HG02938 (cell line): ENCODE measurements around the gene CSF2.

Experiments
- ATAC-seq: cut with Tn5 transposase; IDR thresholded peaks from one replicate; pipeline ENCODE4 v1.9.1; 2021; ENCODE audit warnings: mild to moderate bottlenecking, moderate library complexity; ENCODE audit not compliant: unreplicated experiment

Gene CSF2

DNA sequence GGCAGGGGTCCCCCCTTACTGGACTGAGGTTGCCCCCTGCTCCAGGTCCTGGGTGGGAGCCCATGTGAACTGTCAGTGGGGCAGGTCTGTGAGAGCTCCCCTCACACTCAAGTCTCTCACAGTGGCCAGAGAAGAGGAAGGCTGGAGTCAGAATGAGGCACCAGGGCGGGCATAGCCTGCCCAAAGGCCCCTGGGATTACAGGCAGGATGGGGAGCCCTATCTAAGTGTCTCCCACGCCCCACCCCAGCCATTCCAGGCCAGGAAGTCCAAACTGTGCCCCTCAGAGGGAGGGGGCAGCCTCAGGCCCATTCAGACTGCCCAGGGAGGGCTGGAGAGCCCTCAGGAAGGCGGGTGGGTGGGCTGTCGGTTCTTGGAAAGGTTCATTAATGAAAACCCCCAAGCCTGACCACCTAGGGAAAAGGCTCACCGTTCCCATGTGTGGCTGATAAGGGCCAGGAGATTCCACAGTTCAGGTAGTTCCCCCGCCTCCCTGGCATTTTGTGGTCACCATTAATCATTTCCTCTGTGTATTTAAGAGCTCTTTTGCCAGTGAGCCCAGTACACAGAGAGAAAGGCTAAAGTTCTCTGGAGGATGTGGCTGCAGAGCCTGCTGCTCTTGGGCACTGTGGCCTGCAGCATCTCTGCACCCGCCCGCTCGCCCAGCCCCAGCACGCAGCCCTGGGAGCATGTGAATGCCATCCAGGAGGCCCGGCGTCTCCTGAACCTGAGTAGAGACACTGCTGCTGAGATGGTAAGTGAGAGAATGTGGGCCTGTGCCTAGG is at the start of gene CSF2:
Gene CSF2, plus strand, starts transcription at position 559 of the 783 bp plus-strand sequence. Its CDS starts 35 bp downstream, at position 594.
- no peak for ATAC-seq

DNA sequence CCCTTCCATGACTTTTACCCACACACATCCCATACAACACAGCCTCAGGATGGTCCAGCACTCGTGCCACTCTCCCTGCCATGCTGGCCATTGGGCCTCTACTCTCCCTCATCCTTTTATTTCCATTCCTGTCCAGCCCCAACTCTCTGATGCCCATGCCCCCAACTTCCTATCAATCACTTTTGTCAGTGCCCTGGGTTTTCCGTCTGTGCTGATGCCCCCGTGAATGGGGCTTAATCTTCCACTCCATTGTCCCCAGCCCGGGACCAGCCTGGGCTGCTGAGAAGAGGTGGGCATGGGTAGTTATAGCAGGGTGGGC is 49.5 kb upstream of the CSF2 start:
- no peak for ATAC-seq

DNA sequence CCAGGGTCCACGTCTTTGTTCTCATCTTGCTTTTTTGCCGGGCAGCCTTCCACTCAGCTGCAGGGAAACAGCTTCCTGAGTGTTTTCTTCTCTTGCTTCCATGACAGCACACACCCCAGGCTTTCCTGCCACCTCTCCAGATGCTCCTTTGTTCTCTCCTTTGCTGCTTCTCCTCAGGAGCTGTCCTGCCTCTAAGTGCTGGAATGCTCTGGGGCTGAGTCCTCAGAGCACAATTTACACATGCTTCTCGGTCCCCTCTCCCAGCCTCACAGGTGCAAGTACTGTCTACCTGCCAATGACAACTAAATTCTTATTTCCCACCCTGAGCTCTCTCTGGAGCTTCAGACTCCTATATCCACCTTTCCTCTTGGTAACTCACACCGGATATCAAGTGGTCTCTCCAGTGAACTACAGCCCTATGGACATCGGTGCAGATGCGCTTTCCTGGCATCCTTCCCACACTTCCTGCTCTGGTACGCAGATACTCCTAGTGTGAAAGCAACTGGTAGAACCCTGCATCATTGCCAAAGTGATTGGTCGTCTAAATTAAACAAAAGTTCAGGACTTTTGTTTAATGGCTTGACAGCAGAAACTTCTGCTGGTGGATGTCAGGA is 48.7 kb upstream of the CSF2 start:
- ATAC-seq: no peak

DNA sequence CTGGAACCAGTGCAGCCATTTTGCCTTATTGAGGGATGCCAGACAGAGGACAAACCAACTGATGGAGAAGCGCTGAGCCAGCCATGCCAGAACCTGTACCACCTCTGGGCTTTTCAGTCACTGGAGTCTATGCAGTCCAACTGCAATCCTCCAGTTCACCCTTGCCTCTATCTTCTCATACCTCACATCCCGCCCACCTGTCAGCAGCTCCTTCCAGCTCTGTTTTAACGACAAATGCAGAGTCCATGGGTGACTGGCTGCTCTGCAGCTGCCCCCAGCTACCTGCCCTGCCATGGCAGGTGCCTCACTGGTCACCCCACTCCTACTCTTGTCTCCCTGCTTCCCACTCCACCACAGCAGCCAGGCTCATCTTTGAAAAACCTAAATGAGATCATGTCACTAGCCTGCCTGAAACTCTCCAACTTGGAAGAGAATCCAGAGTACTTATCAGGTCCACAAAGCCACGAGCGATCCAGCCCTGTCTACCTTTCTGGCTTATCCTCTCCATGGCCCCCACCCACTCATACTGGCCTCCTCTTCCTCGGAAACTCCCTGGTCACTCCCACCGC is 48.1 kb upstream of the CSF2 start:
- ATAC-seq: no peak

DNA sequence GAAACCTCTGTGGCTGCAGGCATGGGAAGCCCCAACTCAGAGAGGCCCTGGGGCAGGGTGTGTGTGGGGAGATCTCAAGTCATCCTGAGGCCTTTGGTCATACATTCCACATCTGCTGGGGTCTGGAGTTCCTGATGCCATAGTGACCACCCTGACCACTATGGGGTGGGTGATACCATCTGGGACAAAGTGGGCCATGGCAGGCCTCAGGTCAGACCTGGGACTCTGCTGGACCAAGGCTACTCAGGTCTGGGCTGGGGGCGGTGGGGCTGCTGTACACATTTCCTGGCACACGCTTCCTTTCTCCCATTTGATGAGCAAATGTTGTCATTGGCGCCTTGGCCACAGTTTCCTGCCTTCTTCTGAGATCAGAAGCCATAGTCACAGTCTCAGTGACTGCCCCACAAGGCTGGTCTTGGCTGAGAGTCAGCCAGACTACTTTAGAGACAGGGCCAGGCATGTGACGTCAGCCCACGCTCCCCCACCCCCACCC is 47.0 kb upstream of the CSF2 start:
- ATAC-seq: no peak

DNA sequence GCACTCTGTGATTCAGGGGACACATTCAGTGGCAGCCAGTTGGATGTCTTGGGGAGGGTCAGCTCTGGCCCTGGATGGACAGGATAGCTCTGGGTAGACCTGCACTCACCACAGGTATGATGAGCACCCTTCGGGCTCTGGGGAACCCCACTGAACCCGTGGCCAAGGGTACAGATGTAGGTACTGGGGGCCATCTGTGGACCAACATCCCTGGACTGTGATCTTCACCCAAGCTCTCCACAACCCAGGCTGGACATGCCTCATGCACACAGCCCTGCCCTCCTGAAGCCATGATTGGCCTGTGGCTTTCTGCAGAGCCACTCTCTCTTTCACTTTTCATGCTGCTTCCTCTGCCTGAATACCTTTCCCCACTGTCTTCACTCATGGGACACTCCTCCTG is 46.6 kb upstream of the CSF2 start:
- no peak for ATAC-seq

DNA sequence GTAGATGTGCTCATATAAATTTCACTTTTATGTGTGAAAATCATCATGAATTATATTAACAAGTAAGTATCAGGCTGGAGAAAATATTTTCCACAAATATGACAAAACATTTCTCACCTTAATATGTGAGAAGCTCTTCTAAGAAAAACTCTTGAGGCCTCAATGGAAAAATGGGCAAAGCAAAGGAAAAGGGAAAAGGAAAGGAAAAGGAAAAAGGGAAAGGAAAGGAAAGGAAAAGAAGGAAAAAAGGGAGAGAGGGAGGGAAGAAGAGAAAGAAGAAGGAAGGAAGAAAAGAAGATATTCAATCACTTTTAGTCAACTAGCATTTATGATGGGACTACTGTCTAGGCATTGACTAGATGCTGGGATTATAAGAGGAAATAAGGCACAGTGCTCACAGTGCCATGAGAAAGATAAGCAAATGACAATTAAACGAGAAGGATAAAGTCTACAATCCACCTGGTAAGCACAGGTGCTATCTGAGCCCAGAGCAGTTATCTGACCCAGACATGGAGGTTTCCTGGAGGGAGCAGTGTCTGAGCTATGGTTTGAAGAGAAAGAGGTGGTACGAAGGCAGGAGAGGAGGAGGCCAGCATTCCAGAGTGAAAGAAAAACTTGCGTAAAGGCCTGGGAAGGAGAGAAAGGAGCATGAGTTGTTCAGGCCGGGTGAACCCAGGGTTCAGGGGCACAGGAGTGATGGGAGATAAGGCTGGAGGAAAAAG is 43.8 kb upstream of the CSF2 start:
- no peak for ATAC-seq

DNA sequence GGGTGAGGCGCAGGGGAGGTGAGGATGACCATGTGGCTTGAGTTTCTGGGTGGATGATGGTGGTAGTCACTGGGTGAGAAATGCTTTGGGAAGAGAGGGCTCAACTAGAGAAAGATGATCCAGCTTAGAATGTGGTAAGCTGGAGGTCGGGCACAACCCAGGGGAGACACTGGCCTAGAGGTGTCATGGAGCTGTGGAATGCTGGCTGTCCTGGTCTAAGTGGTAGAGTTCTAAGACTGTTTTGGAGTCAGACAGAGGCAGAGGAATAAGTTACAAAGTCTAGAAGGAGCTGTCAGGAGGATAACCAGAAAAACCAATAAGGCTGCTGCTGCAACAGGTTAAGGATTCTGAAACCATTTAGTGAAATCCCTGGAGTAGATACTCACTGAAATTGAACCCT is 43.0 kb upstream of the CSF2 start:
- ATAC-seq: no peak

DNA sequence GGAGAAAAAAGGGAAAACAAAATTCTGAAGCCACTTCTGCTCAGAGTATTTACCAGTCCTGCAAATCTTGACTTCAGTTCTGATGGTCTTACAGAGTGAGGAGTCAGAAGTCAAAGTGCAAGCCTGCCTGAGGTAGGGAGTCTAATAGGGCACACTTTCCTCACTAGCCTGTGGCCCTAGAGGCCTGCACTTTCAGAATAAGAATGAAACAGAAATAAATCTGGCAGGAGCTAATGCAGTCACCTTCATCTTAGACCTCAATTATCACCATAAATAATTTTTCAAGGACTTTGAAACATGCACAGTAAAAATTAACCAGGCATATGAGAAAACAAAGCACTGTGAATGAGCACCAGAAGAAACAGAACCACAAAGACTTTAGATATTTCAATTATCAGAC is 41.4 kb upstream of the CSF2 start:
- no peak for ATAC-seq

DNA sequence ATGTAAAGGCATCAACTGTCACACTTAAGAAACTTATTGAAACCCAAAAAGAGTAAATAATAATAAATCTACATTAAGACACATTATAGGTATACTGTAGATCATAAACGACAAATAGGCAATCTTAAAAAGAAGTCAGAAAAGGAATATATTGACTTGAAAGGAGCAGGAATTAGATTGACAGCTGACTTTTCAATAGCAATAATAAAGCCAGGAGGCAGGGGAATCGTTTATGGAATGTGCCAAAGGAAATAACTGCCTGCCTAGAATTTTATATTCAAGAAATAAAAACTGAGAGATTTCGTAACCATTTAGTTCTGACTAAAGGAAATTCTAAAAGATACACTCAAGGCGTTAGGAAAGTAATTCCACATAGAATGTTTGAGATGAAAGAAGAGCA is 40.5 kb upstream of the CSF2 start:
- ATAC-seq: no peak

DNA sequence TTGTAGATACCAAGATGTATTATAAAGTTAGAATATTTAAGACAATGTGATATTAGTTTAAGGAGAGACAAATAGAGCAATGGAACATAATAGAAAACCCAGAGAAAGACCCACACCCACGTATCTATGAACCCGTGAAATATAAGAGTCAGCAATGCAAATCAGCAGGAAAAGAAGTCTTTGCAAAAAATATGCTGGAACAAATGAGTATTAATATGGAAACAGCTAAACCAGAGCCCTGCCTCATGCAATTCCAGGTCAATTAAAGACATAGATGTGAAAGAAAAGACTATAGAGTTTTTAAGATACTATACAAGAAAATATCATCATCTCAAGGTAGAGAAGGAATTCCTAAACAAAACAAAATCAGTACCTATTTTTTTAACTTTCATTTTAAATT is 36.2 kb upstream of the CSF2 start:
- no peak for ATAC-seq

DNA sequence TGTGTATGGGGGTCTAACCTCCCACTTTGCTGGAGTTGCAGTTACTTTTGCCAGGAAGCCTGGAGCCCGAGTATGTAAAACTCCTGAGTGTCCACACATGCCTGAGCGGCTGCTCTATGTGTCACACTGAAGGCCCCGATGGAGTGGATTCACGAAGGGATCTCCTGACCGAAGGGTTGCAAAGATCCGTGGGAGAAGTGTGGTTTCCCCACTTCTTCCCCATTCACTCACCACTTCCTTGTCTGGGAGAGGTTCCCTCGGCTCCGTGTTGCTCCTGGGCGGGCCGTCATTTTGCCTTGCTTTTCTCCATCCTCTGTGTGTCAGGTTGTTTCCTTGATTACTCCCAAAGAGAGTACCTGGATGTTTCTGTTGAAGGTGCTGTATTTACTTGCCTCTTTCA is 29.4 kb upstream of the CSF2 start:
- ATAC-seq: no peak

DNA sequence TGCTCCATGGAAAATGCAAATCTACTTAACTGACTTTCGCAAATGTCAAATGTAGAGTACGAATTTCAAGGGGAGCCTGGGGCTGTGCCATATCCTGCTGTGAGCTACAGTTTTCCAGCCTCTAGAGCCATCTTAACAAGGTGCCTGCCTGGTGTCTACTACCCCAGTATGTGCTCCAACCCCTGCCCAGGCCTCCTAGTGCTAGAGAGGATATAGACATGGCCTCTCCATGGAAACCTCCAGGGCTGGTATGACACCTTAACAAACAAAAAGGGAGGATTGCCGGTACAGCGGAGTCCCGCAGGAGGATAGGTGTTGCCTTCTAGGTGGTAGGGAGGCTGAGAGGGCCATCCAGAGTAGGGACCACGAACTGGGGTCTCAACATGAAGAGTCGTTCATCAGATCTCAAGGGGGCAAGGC is 26.7 kb upstream of the CSF2 start:
- ATAC-seq: no peak

DNA sequence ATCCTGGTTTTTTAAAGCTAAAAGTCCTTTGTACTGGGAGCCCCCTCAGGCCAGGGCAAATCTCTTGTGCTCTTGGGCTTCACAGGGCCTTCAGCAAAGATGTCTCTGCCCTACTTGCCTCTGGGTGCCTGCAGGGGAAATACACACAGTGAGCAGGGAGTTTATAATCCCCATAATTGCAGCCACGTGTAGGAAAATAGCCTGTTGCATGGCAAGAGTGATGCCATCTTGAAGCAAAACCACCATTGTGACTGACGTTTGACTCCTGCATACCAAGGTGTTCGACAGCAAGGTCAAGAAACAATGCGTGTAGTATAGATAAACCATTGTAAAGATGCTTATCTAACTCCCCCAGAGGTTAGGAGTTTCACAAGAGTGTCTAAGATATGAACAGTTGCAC is 24.5 kb upstream of the CSF2 start:
- no peak for ATAC-seq

DNA sequence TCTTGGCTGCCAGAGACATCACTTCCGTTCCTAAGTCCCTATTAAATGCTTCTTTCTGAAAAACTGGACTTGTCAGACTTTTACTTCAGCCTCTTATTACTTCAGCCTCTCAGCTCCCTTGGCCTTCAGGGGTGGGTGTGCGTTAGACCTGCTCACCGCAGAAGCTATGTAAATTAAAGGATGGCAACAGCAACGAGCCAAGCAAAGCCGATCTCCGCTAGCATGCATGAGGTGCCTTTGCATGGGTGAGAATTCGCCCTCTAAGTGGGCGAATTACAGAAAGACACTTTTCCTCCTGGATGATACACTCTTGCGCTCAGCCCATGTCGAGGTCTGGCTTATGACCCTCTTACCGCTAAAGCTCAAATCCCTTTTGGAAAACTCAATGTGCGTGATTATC is 24.0 kb upstream of the CSF2 start:
- ATAC-seq: no peak

DNA sequence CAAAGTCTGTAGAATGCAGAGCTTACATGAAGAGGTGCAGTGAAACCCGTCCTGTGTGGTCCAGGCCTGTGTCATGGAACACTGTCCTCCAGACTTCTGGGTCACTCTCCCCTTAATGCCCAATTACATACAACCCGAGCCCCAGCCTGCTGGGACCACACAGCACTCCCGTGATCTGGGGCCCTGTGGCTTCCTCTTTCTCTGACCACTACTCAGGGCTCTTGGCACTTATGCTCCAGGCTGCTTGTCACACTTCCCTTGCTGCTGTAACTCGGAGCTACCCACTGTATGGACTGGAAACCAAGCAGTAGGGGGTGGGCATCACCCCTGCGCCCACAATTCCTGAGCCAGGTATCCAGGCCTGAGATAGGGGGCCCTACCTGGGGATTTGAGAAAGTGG is 23.5 kb upstream of the CSF2 start:
- no peak for ATAC-seq

DNA sequence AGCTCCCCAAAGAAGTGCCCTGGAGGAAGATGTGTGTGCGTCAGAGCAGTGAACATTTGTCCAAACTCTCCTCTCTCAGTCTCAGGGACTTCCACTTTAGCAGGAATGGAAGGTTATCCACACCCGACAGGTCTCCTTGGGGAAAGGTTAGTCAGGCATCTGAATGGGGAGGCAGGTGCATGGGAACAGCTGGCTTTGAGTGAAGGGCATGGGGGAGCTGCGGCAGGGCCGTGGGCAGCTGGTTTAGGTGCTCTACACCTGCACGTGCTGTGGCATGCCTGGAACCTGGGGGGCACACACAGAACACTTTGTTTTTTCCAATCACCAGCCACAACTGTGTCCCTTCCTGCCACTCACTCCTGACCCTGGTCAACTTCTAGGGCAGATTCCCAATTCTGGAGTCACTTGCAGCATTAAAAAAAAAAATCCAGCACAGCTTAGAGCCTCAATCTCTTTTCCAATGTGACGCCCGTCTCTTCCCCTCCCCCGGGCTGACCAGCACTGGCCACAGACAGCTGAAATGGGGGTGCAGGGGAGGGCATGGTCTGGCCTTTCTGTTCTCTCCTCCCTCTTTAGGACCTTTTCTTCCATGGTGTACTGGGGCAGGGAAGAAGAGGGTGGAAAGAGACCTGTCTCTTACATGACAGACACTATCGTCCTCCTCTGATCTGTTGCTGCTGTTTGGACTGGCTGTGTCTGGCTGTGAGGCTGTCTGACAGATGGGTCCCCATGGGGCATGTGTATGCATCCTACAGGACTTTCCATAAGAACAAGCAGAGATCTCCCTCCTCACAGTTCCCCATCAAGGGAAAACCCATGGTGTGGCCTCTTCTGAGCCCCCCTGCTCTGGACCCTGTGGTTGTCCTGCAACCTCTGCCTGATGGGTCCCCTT is 22.7 kb upstream of the CSF2 start:
- no peak for ATAC-seq

DNA sequence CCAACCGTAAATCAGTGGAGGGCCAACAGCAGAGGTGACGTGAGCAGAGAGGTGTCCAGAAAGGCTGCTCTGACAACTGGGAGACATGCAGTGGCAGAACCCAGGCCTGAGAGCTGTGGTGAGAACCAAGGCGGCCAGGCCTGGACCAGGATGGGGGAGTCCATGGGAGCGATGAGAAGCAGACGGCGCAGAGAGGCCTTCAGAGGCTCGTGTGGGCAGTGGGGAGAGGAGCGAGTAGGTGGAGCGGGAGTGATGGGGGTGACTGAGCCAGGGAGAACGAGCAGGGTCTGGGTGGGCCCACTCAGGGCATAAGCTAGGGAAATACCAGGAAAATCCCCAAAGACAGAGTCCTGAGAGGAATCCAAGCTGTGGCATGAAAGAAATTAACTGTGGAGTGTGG is 21.1 kb upstream of the CSF2 start:
- ATAC-seq: no peak

DNA sequence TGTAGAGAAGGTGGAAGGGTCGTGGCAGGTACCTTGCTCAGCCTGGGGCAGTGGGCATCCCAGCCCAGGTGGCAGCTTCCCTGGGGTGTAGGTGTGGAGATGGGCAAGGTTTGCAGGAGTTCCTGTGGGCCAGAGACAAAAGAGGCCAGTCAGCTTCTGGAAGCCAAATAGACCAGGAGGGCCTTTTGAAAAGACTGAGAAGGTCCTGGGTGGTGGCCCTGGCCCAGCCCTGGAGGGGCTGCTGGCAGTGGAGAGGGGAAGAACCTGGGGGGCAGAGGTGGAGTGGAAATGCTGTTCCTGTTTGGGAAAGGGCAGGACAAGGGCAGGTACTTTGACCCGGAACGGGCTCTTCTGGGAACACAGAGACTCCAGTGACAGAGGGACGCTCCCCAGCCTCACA is 20.1 kb upstream of the CSF2 start:
- no peak for ATAC-seq

DNA sequence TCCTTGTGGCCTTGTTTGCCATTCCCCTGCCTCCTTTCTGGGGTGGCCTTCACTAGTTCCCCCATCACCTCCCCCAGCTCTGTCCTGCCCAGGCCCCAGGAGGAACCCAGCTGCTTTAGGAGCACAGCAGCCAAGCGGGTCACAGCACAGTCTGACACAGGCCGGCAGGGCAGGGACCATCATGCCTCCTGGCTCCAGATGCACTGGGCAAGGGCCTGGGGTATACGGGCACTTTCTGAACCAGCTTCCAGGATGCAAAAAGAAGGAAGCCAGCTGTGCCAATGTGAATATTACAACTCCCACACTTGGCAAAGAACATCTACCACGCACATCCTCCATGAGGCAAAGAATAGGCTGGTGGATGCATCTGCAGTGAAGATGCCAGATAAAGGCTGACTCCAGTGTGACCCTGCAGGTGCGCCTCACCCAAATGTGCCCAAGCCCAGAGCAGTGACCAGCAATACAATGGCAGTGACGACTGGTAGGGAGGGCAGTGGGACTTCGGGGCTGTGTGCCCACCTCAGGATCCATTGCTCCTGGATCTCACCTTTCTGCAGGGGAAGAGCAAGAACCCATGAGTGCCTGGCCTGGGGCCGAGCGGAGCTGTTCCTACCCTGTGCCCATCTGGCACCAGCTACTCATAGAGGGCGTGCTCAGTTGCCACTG is 19.4 kb upstream of the CSF2 start:
- ATAC-seq: no peak
